ENCODE data around the gene MYDGF.

- no peak for TF ChIP-seq CTCF (conservative IDR thresholded peaks at IDR 0.05; ENCODE audit: low read length)
- TF ChIP-seq EZH2phosphoT487 (IDR thresholded peaks at IDR 0.05; ENCODE audit: borderline replicate concordance, low read depth, low read length): no peak
These were observed 24.4 kb downstream of the MYDGF start for GRCh38 chr19:4645718-4646117.
